ENCODE results near the gene SLC17A7.

SLC17A7 gene

DNA sequence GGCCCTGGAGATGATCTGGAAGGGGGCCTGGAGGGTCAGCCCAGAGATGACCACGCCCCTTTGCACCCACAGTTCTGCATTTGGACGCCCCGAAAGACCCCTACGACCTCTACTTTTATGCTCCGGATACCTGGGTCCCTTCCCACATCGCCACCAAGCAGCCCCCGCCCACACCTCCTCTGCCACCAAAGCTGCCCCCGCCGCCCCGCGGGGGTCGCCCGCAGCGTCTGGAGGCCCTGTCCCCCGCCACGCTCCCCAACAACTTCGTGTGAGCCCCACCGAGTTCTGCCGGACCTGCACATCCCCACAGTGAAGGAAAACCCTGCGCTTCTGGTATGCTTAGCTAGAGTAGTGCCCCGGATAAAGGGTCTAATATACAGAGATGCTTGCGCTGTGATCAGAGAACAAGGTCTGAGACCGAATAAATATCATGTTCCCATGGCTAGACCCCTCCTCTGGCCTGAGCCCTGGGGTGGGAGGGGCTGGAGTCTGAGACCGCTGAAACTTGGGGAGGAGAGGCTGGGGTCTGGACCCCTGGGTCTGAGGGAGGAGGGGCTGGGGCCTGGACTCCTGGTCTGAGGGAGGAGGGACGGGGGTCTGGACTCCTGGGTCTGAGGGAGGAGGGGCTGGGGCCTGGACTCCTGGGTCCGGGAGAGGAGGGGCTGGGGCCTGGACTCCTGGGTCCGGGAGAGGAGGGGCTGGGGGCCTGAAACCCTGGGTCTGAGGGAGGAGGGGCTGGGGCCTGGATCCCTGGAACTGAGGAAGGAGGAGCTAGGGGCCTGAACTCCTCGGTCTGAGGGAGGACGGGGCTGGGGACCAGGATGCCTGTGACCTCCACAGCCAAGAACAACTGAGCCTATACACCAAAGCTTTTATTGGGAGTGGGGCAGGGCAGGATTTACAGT lies 12.5 kb downstream of the SLC17A7 start:
- no peak for TF ChIP-seq ZFX (IDR thresholded peaks at IDR 0.05; ENCODE audit: borderline replicate concordance)
- no peak for TF ChIP-seq CTCF (IDR thresholded peaks at IDR 0.05)
- peak overlapping the region; percentile 85 for H3K27ac ChIP-seq

GRCh38 chr19:49427855-49428546 lies 13.3 kb downstream of the SLC17A7 start:
- H3K27ac ChIP-seq, result peak overlapping the region; percentile 85
- TF ChIP-seq ZFX (IDR thresholded peaks at IDR 0.05; ENCODE audit: borderline replicate concordance) (no peak), CTCF (IDR thresholded peaks at IDR 0.05) (no peak)

- peak overlapping the region; percentile 85 for H3K27ac ChIP-seq
- TF ChIP-seq ZFX (IDR thresholded peaks at IDR 0.05; ENCODE audit: borderline replicate concordance) (no peak), CTCF (IDR thresholded peaks at IDR 0.05) (no peak)
Measured at GRCh38 chr19:49427339-49427738, 14.0 kb downstream of the SLC17A7 start.

DNA sequence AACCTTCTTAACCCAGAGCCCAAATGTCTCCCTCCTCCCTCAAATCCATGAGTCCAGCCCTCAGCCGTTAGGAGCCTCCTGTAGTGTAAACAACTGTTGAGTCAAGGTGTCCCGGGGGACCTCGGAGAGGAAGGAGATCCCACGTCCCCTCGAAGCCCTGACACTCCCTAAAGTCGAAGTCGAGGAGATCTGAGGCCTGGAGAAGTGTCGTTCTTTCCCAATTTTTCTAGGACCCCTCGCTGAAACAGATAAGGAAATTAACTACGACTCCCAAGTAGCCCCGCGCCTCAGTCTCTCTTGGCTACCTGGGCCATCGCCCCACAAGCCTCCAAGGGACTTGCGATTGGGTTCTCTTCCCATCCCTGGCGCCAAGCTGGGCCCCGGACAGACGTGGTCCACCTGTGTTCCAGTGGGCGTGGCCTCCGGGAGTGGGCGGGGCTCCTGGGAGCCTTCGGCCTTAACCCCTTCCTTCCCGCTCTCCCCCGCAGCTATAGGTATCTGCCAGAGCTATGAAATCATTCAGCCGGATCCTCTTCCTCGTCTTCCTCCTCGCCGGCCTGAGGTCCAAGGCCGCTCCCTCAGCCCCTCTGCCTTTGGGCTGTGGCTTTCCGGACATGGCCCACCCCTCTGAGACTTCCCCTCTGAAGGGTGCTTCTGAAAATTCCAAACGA lies 15.3 kb downstream of the SLC17A7 start:
- H3K27ac ChIP-seq, result peak overlapping the region; percentile 85
- TF ChIP-seq ZFX (IDR thresholded peaks at IDR 0.05; ENCODE audit: borderline replicate concordance), result no peak
- no peak for TF ChIP-seq CTCF (IDR thresholded peaks at IDR 0.05)

- no peak for TF ChIP-seq CTCF (IDR thresholded peaks at IDR 0.05)
- no peak for TF ChIP-seq ZFX (IDR thresholded peaks at IDR 0.05; ENCODE audit: borderline replicate concordance)
- H3K27ac ChIP-seq, result peak within 1 kb of the TSS; percentile 85
Measured at GRCh38 chr19:49425178-49425577, 16.1 kb downstream of the SLC17A7 start, which contains the start of gene GFY. Gene GFY (plus strand): TSS chr19:49425388. CDS start chr19:49426431, 1,043 bp downstream.

- no peak for TF ChIP-seq CTCF (IDR thresholded peaks at IDR 0.05)
- H3K27ac ChIP-seq, result peak overlapping the region; percentile 85
Measured at GRCh38 chr19:49423985-49424303, 17.4 kb downstream of the SLC17A7 start.
